Thyroid gland (tissue), 4 donors: Measurements from ENCODE around the gene OR7G2. TPM values are rescaled to one million over a fixed set of nuclear protein-coding genes. Genes with fewer than 3 reads are reported as not detected.

Source experiments
- DNase-seq, 2 donors: peaks; one replicate each; pipeline ENCODE4 v3.0.0-alpha.2; 2019
- H3K27ac ChIP-seq, 3 donors: fragments of 200-600 bp; sonication (generic); 1 replicate in 2 of 3; 2 replicates in 1 of 3; pipeline ENCODE4 v1.5.1; 2016 to 2019; ENCODE audit warnings: mild to moderate bottlenecking in 1 of 3, moderate library complexity in 1 of 3
- H3K27me3 ChIP-seq: fragments of 200-600 bp; sonication (generic); one replicate; pipeline ENCODE4 v1.5.1; 2019
- H3K36me3 ChIP-seq, 2 donors: fragments of 200-600 bp; sonication (generic); one replicate each; pipeline ENCODE4 v1.5.1; 2016 to 2019
- H3K4me1 ChIP-seq, 2 donors: fragments of 200-600 bp; sonication (generic); one replicate each; pipeline ENCODE4 v1.5.1; 2017 to 2019
- H3K4me3 ChIP-seq, 3 donors: fragments of 200-600 bp; sonication (generic); replicated peaks in 1 of 3; 1 replicate in 2 of 3; 2 replicates in 1 of 3; pipeline ENCODE4 v1.5.1; 2016; ENCODE audit warnings: mild to moderate bottlenecking in 1 of 3
- H3K9me3 ChIP-seq: fragments of 200-600 bp; sonication (generic); one replicate; pipeline ENCODE4 v1.5.1; 2017
- CTCF ChIP-seq, 6 experiments: fragments of 200-600 bp in 3 of 6; fragments of 450-650 bp in 3 of 6; sonication (generic) in 3 of 6; IDR thresholded peaks; one replicate each; pipeline ENCODE4 v1.5.1; 2016 to 2019; ENCODE audit warnings: antibody characterized with exemption in 6 of 6, mild to moderate bottlenecking in 2 of 6, inconsistent platforms in 1 of 6, moderate library complexity in 1 of 6
- POLR2A ChIP-seq, 2 donors: fragments of 450-650 bp; IDR thresholded peaks; one replicate each; pipeline ENCODE4 v1.6.1; 2017; ENCODE audit warnings: antibody characterized with exemption in 2 of 2, mild to moderate bottlenecking in 2 of 2, moderate library complexity in 1 of 2
- WGBS, 2 donors: methylation state at CpG; one replicate each; pipeline ENCODE4 v1.1.5; 2017; 5-methylcytosine and 5-hydroxymethylcytosine counted together
- intact Hi-C: fragments of 100-400 bp; cut with DNase I; formaldehyde crosslinking; loops from one replicate; pipeline ENCODE4 v1.15.1; 2023
- total RNA-seq, 4 donors: library from RNA; depleted of rRNA; stranded (reverse); fragments of >200 nt; gene quantifications; one replicate each; pipeline ENCODE4 v1.2.3, GENCODE V29; 2016

Gene OR7G2
- total RNA-seq = not detected

- no peaks in the 10 kb centered on the region for H3K36me3 ChIP-seq
- no peaks in the 10 kb centered on the region for H3K4me1 ChIP-seq
- intact Hi-C loops = no loop called here
- peaks cover 3% of the 10 kb centered on the region for H3K27me3 ChIP-seq
- no peak for TF ChIP-seq CTCF (IDR thresholded peaks at IDR 0.05)
- no peak for TF ChIP-seq POLR2A (IDR thresholded peaks at IDR 0.05)
- H3K4me3 ChIP-seq = no peak within 1 kb of the TSS
- no peak for DNase-seq
- no peaks in the 10 kb centered on the region for H3K9me3 ChIP-seq
- H3K27ac ChIP-seq = no peak within 1 kb of the TSS
- WGBS, 2 donors = 67 to 69% methylated on average over 8 of the region's 8 CpGs
Observed at GRCh38 chr19:9107375-9107774, at the start of gene OR7G2. OR7G2 (minus strand) TSS chr19:9107475; CDS start chr19:9103243, 4,232 bp downstream.

- DNase-seq = no peak
- no peaks in the 10 kb centered on the region for H3K4me1 ChIP-seq
- intact Hi-C loops = no loop called here
- no peaks in the 10 kb centered on the region for H3K27me3 ChIP-seq
- no peaks in the 10 kb centered on the region for H3K9me3 ChIP-seq
- WGBS, 2 donors = 91 to 93% methylated on average over 1 of the region's 1 CpG
- H3K4me3 ChIP-seq = no peak overlapping the region
- peaks cover 46 to 50% of the 10 kb centered on the region in 2 donors for H3K36me3 ChIP-seq
- H3K27ac ChIP-seq = no peak overlapping the region
- TF ChIP-seq POLR2A (IDR thresholded peaks at IDR 0.05) (no peak), CTCF (IDR thresholded peaks at IDR 0.05) (no peak)
Observed at GRCh38 chr19:9156304-9156703, 49.0 kb upstream of the OR7G2 start.

- Histone ChIP-seq H3K9me3 (no peaks in the 10 kb centered on the region), H3K4me3 (no peak overlapping the region), H3K27ac (no peak overlapping the region), H3K36me3 (peaks cover 39 to 43% of the 10 kb centered on the region in 2 donors), H3K27me3 (no peaks in the 10 kb centered on the region), H3K4me1 (no peaks in the 10 kb centered on the region)
- no peak for DNase-seq
- intact Hi-C loops = no loop called here
- WGBS, 2 donors = 97 to 99% methylated on average over 4 of the region's 4 CpGs
- TF ChIP-seq CTCF (IDR thresholded peaks at IDR 0.05) (no peak), POLR2A (IDR thresholded peaks at IDR 0.05) (no peak)
Observed at GRCh38 chr19:9155591-9155990, 48.3 kb upstream of the OR7G2 start.

GRCh38 chr19:9151367-9151766, 44.1 kb upstream of the OR7G2 start:
- no peak for TF ChIP-seq CTCF (IDR thresholded peaks at IDR 0.05)
- no peak for TF ChIP-seq POLR2A (IDR thresholded peaks at IDR 0.05)
- H3K27ac ChIP-seq = no peak overlapping the region
- H3K4me1 ChIP-seq = no peaks in the 10 kb centered on the region
- no peaks in the 10 kb centered on the region for H3K9me3 ChIP-seq
- no peak for DNase-seq
- no peak overlapping the region for H3K4me3 ChIP-seq
- 90 to 96% methylated on average over 5 of the region's 5 CpGs for WGBS, 2 donors
- no peaks in the 10 kb centered on the region for H3K27me3 ChIP-seq
- peaks cover 0 to 5% of the 10 kb centered on the region in 2 donors for H3K36me3 ChIP-seq
- intact Hi-C loops = no loop called here

GRCh38 chr19:9150650-9151049, 43.4 kb upstream of the OR7G2 start:
- Histone ChIP-seq H3K27me3 (no peaks in the 10 kb centered on the region), H3K4me1 (no peaks in the 10 kb centered on the region), H3K36me3 (peaks cover 0 to 4% of the 10 kb centered on the region in 2 donors), H3K4me3 (no peak overlapping the region), H3K9me3 (no peaks in the 10 kb centered on the region), H3K27ac (no peak overlapping the region)
- intact Hi-C loops = no loop called here
- TF ChIP-seq CTCF (IDR thresholded peaks at IDR 0.05) = no peak
- TF ChIP-seq POLR2A (IDR thresholded peaks at IDR 0.05) = no peak
- WGBS, 2 donors = 95 to 100% methylated on average over 5 of the region's 5 CpGs
- DNase-seq = no peak
